ENCODE results near the gene WASF2.

Gene WASF2

DNA sequence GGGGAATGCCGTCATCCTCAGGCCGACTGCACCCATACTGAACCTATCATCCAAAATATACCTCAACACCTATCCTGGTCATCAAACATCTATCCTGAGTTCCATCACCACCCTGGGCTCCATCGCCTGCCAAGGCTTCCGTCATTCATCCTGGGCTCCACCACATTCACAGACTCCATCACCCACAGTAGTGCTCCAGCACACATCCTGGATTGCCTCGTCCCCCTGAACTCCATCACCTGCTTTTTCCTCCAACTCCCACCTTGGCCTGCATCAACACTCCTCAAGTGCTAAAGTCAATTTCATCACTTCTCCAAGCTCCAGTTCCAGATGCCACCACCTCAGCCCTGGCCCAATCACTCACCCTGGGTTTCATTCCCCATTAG lies 131.0 kb downstream of the WASF2 start:
- no peak for DNase-seq (ENCODE audit: low read depth in 2 of 2)

DNA sequence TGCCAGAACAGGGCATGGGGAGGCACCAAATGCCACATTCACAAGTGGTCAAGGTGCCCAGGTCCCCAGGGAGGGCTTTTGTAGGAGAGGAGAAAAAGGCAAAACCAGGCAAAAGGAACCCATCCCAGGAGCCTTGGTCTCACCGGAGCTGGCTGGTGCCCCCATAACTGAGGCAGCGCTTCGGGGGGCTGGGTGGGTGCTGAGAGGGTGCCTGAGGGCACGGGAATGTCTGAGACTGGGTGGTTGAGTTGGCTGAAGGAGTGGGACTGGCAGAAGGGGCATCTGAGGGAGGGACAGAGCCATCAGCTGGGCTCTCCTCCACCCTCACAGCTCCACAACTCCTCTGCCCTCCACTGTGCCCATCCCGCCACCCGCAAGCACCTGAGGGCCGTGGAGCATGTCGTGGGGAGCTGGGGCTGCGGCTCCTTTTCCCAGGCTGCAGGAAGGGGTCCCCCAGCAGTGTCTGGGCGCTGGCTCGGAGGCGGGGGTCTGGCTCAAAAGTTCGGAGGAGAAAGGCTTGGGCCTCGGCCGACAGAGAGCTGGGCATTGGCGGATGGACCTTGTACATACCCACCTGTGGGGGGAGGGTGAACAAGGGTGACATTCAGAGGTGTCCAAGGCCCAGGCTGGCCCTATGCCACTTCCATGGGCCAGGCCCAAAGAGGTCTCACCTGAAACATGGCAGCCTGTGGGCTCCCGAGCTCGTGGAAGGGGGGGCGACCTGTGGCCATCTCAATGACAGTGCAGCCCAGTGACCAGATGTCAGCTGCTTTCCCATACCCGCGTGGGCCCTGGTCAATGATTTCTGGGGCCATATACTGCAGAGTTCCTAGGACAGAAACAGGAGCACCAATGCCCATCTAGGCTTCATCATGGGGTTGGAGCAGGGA lies 131.7 kb downstream of the WASF2 start:
- no peak for DNase-seq (ENCODE audit: low read depth in 2 of 2)

DNA sequence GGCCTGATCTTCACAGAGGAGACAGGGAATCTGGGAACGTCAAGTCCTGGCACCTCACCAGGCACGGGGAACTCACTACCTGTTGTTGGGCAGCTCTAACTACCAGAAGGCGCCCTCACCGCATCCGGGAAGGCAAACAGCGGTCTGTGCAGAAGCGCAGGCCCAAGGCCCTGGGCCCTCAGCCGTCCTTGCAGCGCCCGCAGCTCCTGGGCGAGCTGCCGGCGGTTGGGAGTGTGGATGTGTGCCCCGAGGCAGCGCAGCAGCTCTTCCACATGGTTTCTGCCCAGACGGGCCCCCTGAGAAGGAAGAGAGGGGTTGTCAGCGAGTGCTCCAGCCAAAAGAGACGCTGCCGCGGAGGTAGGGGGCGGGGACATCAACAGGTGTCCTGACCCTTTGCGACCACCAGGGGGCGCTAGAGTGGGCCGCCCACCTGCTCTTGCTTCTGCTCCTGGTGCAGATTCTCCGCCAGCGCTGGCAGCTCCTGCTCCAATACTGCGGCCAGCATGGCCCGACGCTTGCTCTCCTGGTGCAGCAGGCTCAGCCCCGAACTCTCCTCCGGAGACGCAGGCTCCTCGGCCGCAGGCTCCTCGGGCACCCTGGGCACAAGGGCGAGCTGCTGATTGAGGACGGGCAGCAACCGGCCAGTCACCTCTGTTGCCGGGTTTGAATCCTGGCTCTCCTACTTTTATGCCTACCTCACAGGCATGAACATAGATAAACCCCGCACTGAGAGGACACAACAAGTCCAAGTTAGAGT lies 132.5 kb downstream of the WASF2 start:
- peak; percentile 70 to 71 for DNase-seq (ENCODE audit: low read depth in 2 of 2)

DNA sequence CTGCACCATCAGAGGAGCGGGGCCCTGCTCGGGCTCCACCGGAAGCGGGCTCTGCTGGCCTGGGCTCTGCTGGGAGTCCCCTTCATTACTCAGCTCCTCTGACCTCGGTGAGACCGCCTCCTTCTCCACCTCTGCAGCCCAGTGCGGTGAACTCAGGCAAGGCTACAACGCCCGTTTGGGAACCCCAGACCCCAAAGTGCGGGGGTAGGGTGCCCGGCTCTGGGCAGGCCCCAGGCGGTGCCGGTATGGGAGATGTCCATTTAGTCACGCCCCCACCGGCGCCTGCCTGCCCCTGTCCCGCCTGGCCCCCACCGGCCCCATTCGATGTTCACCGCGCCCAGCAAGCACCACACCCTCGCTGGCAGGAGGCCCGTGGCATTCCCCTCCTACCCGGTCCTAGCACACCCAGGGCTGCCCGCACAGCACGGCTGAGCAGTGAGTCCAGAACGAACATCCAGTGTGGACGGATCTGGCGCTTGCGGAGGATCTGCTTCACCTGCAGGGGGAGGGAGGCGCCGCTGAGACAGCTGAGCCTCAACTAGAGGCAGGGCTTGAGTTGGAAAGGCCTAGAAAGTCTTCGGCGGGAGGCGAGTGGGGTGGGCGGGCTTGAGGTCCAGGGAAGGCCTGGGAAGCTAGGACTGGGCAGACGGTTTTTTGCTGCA lies 133.2 kb downstream of the WASF2 start:
- DNase-seq (ENCODE audit: low read depth in 2 of 2): no peak

DNA sequence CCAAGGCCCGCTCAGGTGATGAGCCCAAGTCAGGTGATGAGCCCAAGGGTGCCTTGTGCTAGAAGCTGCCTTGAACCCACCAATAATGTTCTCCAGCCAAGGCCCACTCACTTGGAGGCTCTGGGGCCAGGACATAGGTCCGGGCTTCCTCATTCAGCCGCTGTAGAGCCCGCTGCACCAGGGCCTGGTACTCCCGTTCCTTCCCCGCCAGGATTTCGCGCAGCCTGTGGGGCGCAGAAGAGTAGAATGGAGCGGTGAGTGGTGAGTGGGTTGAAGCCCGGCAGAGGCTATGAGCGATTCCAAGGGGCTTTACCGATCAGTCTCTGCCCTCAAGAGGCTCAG lies 133.7 kb downstream of the WASF2 start:
- DNase-seq (ENCODE audit: low read depth in 2 of 2): no peak

DNA sequence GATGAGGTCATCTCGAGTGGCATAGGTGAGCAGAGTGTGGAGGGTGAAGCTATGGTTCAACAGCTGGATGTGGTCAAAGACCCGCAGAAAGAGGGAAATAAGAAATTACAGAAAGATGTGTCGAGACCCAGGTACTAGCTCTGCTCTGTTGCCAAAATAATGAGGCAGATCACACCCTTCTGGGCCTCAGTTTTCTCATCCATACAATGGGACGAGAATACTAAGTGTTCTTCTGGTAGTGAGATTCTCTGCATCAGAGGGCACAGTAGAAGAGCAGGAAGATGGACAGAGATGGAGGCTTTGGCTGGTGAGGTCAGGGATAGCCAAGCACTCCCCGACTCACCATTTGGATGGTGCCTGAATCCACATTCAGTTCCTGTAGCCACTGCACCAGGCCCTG lies 134.3 kb downstream of the WASF2 start:
- DNase-seq (ENCODE audit: low read depth in 2 of 2): no peak

All from stimulated activated CD4-positive, alpha-beta T cell treated with anti-CD3 and anti-CD28 coated beads, Interleukin-12 subunit alpha, Interleukin-12 subunit beta, amount 100 ng/mL, for 24 hours (primary cell).